HepG2 (cell line): ENCODE data around the gene CXCR5. TPM values are rescaled to one million over a fixed set of nuclear protein-coding genes. Genes with fewer than 3 reads are reported as not detected.

Experiments used
- GPN1 ChIP-seq: sonication (generic); formaldehyde crosslinking; IDR thresholded peaks from 2 replicates; pipeline ENCODE4 v1.5.1; 2020; ENCODE audit warnings: missing genetic modification reagents, borderline replicate concordance
- KDM5A ChIP-seq: fragments of 200-600 bp; sonication (generic); IDR thresholded peaks from 2 replicates; pipeline ENCODE4 v1.7.0; 2018; ENCODE audit warnings: antibody characterized with exemption, mild to moderate bottlenecking, low read length, borderline replicate concordance
- RERE ChIP-seq: IDR thresholded peaks from 2 replicates; pipeline ENCODE4 v1.6.1; 2016; ENCODE audit warnings: low read depth, missing genetic modification reagents, missing compliant biosample characterization
- ZNF253 ChIP-seq: sonication (generic); formaldehyde crosslinking; IDR thresholded peaks from 2 replicates; pipeline ENCODE4 v1.8.0; 2022; ENCODE audit warnings: mild to moderate bottlenecking, missing genetic modification reagents, borderline replicate concordance
- ZNF552 ChIP-seq: sonication (generic); formaldehyde crosslinking; IDR thresholded peaks from 2 replicates; pipeline ENCODE4 v1.9.0; 2022; ENCODE audit warnings: missing genetic modification reagents, mild to moderate bottlenecking, borderline replicate concordance
- polyA plus RNA-seq, 8 experiments: library from polyadenylated mRNA; depleted of rRNA in 3 of 8; stranded (reverse) in 7 of 8; unstranded in 1 of 8; fragments of >200 nt; fragmentation: Illumina TruSeq in 4 of 8; extraction: Trizol in 4 of 8; gene quantifications; 2 replicates each; pipeline versions ENCODE4 v1.2.1 to v1.2.3, GENCODE V29; 2011 to 2016; ENCODE audit warnings: low read depth in 4 of 8, missing spikeins in 1 of 8, mixed read lengths in 1 of 8; ENCODE audit not compliant: insufficient read depth in 1 of 8
- total RNA-seq, 5 experiments: library from RNA; depleted of rRNA; stranded (reverse); fragments of >200 nt; fragmentation: Illumina TruSeq; extraction: Trizol; gene quantifications; 2 replicates each; pipeline ENCODE4 v1.2.3, GENCODE V29; 2016; ENCODE audit warnings: low read depth in 1 of 5

CXCR5 gene
- total and polyA plus RNA-seq, 2 of the 13 experiments (the other 11 are each of a cell fraction or from before 2014, with no cell fraction given) = not detected

- TF ChIP-seq ZNF552 (CRISPR knock-in tag) (no peak), KDM5A (no peak), GPN1 (CRISPR knock-in tag) (no peak), RERE (no peak), ZNF253 (CRISPR knock-in tag) (no peak)
- TF ChIP-seq, all 625 proteins: peak for 0
Measured at GRCh38 chr11:118903204-118904015, 19.7 kb downstream of the CXCR5 start (continued).
